ENCODE data around the gene ASB13. TPM values are rescaled to one million over a fixed set of nuclear protein-coding genes. Genes with fewer than 3 reads are reported as not detected.

The ASB13 gene
- total RNA-seq, 4 donors from 2014 or later: 19.2 to 47.7 (median 31.2) TPM

DNA sequence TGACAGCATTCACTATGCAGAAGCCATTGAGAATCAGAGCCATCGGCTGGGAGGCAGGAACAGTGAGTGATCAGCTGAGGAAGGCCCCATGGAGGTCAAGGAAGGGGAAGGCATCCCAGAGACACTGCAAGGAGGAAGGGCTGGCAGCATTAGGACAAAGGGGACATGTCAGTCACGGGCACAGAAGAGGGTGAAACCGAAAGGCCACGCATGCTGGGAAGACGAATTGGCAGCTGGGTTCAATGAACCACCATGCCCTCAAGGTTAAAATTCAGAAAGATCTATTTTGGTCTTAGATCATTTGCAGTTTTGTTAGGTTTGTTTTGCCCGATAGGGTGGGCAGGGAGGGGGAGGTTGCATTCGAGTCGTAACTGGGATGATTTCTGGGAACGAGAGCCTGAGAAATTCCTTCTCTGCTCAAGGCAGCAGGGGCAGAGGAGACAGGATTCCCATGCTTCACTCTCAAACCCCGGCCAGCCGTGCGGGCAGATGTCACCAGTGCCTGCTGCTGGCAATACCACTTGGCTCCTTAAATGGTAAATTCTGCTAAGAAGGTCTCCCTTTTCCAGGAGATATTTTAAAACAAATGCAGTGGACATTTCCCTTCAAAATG is 57.7 kb downstream of the ASB13 start:
- TF ChIP-seq, protein P1, sequence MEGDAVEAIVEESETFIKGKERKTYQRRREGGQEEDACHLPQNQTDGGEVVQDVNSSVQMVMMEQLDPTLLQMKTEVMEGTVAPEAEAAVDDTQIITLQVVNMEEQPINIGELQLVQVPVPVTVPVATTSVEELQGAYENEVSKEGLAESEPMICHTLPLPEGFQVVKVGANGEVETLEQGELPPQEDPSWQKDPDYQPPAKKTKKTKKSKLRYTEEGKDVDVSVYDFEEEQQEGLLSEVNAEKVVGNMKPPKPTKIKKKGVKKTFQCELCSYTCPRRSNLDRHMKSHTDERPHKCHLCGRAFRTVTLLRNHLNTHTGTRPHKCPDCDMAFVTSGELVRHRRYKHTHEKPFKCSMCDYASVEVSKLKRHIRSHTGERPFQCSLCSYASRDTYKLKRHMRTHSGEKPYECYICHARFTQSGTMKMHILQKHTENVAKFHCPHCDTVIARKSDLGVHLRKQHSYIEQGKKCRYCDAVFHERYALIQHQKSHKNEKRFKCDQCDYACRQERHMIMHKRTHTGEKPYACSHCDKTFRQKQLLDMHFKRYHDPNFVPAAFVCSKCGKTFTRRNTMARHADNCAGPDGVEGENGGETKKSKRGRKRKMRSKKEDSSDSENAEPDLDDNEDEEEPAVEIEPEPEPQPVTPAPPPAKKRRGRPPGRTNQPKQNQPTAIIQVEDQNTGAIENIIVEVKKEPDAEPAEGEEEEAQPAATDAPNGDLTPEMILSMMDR (IDR thresholded peaks at IDR 0.05; ENCODE audit: low read depth): no peak

DNA sequence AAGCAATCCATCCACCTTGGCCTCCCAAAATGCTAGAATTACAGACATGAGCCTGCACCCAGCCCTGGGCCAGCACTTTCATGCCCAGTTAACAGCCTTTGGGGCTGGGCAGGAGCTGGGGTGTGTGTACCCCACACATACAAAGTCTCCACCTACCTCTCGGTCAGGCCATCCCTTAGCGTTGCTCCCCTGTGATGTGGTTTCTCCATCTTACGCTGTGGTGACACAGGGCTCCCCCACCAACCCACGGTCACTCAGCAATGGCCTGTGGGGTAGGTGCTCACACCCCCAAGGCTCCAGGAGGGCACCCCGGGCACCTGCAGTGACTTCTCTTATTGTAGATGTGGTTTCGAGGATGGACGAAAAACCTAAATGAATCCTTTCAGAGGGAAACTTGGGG is 58.8 kb downstream of the ASB13 start:
- TF ChIP-seq, protein P1 (IDR thresholded peaks at IDR 0.05; ENCODE audit: low read depth): no peak

- TF ChIP-seq, protein P1 (IDR thresholded peaks at IDR 0.05; ENCODE audit: low read depth): no peak
Measured at GRCh38 chr10:5606864-5607263, 59.5 kb downstream of the ASB13 start.

GRCh38 chr10:5606321-5606720 is 60.1 kb downstream of the ASB13 start:
- TF ChIP-seq, protein P1 (IDR thresholded peaks at IDR 0.05; ENCODE audit: low read depth): no peak

GRCh38 chr10:5604961-5605360 is 61.4 kb downstream of the ASB13 start:
- TF ChIP-seq, protein P1 (IDR thresholded peaks at IDR 0.05; ENCODE audit: low read depth): no peak

- TF ChIP-seq, protein P1 (IDR thresholded peaks at IDR 0.05; ENCODE audit: low read depth): no peak
Measured at GRCh38 chr10:5604236-5604925, 62.0 kb downstream of the ASB13 start.

DNA sequence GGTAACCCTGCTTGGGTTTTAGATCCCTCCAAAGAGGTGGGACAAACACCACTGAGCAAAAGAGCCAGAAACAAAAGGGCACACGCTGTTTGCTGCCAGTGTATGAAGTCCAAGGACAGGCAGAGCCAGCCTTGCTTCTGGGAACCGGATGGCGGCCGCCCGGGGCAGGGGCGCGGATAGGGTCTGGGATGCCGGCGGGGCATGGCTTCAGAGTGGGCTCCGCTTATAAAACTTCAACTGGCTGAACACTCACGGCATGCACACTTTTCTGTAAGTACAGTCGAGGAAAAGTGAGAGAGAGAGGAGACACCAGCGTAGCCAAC is 62.6 kb downstream of the ASB13 start:
- TF ChIP-seq, protein P1 (IDR thresholded peaks at IDR 0.05; ENCODE audit: low read depth): no peak

Measured in subcutaneous adipose tissue (tissue), 4 donors.